Brain microvascular endothelial cell (primary cell): ENCODE results near the gene TNS3.

Source experiments
- DNase-seq: peaks from one replicate; pipeline ENCODE4 v3.0.0-alpha.2; 2020
- H3K27ac ChIP-seq: fragments of 250-450 bp; sonication (Bioruptor Pico); 2 replicates; pipeline ENCODE4 v1.5.1; 2020; ENCODE audit warnings: mild to moderate bottlenecking, moderate library complexity
- H3K27me3 ChIP-seq: fragments of 250-450 bp; sonication (Bioruptor Pico); replicated peaks from 2 replicates; pipeline ENCODE4 v1.5.1; 2020; ENCODE audit warnings: mild to moderate bottlenecking
- H3K36me3 ChIP-seq: fragments of 250-450 bp; sonication (Bioruptor Pico); replicated peaks from 2 replicates; pipeline ENCODE4 v1.5.1; 2020; ENCODE audit warnings: mild to moderate bottlenecking
- H3K4me3 ChIP-seq: 2 replicates; pipeline ENCODE4 v1.5.1; 2011; ENCODE audit warnings: low read depth, mild to moderate bottlenecking, control low read depth, low read length, moderate library complexity
- in situ Hi-C: cut with HindIII; loops from 2 replicates; pipeline ENCODE4 v1.10.0; 2017; ENCODE audit warnings: low sequenced_read_pairs, low pct_ligation_motif_present
- TF ChIP-seq, protein P1 (sequence below): IDR thresholded peaks from 2 replicates; pipeline ENCODE4 v1.5.1; 2011; ENCODE audit warnings: low read depth, mild to moderate bottlenecking, moderate library complexity, low read length, control low read depth, inconsistent platforms; ENCODE audit errors: missing control alignments

TNS3 gene

DNA sequence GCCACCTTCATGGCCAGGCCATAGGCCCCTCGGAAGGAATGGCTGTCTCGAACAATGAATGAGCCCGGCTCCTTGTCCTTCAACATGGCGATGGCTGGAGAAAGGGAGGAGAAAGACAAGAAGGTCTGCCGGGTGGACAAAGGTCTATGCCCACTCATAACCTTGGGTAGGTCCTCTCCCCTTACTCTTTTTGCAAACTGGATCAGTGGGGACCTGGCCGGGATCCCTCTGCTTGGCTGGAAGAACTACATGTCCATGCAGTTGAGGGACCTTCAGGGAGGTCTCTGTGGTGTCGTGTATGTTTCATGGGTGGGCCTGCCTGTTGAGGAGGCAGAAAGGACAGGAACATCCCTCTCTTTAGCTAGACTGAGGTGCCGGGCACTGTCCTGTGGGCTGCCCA lies 284.8 kb downstream of the TNS3 start:
- H3K27me3 ChIP-seq: no peaks in the 10 kb centered on the region
- no peak overlapping the region for H3K27ac ChIP-seq
- DNase-seq: no peak
- in situ Hi-C loops: no loop called here
- H3K36me3 ChIP-seq: peaks cover 30% of the 10 kb centered on the region
- TF ChIP-seq, protein P1, sequence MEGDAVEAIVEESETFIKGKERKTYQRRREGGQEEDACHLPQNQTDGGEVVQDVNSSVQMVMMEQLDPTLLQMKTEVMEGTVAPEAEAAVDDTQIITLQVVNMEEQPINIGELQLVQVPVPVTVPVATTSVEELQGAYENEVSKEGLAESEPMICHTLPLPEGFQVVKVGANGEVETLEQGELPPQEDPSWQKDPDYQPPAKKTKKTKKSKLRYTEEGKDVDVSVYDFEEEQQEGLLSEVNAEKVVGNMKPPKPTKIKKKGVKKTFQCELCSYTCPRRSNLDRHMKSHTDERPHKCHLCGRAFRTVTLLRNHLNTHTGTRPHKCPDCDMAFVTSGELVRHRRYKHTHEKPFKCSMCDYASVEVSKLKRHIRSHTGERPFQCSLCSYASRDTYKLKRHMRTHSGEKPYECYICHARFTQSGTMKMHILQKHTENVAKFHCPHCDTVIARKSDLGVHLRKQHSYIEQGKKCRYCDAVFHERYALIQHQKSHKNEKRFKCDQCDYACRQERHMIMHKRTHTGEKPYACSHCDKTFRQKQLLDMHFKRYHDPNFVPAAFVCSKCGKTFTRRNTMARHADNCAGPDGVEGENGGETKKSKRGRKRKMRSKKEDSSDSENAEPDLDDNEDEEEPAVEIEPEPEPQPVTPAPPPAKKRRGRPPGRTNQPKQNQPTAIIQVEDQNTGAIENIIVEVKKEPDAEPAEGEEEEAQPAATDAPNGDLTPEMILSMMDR: no peak
- no peak overlapping the region for H3K4me3 ChIP-seq

GRCh38 chr7:47295606-47296005 lies 286.3 kb downstream of the TNS3 start:
- no peaks in the 10 kb centered on the region for H3K27me3 ChIP-seq
- no peak overlapping the region for H3K27ac ChIP-seq
- in situ Hi-C loops: no loop called here
- TF ChIP-seq, protein P1: no peak
- DNase-seq: no peak
- peaks cover 31% of the 10 kb centered on the region for H3K36me3 ChIP-seq
- no peak overlapping the region for H3K4me3 ChIP-seq

DNA sequence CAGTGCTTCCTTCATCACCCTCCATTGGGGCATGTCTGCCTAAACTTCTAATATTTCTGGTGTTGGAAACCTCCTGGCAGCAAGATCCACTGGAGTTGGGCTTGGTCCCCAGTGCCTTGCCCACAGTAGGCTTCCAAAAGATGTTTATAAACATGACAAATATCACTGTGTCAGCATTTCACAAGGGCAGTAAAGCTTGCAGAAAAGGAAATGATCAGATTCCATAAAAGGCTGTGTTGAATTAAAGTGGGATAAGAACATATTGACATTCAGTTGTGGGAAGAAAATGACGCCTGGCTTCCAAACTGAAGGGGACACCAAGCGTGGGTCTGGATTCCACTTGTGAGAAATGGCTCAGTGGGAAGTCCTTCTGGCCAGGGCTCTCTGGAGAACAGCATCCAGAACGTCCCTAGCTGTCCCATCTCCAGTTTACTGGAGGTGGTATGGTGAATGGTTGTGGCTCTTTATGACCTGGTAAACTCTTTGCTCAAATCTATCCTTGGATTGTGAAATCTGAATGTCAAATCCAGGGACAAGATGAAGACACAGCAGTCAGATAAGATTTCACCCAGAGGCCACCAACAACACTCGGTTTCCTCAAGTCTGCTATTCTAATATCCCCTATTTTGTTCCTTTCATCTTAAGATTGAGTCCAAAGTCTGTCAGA lies 287.2 kb downstream of the TNS3 start:
- Histone ChIP-seq H3K4me3 (no peak overlapping the region), H3K36me3 (peaks cover 27% of the 10 kb centered on the region), H3K27me3 (no peaks in the 10 kb centered on the region), H3K27ac (no peak overlapping the region)
- TF ChIP-seq, protein P1: no peak
- in situ Hi-C loops: no loop called here
- DNase-seq: no peak

DNA sequence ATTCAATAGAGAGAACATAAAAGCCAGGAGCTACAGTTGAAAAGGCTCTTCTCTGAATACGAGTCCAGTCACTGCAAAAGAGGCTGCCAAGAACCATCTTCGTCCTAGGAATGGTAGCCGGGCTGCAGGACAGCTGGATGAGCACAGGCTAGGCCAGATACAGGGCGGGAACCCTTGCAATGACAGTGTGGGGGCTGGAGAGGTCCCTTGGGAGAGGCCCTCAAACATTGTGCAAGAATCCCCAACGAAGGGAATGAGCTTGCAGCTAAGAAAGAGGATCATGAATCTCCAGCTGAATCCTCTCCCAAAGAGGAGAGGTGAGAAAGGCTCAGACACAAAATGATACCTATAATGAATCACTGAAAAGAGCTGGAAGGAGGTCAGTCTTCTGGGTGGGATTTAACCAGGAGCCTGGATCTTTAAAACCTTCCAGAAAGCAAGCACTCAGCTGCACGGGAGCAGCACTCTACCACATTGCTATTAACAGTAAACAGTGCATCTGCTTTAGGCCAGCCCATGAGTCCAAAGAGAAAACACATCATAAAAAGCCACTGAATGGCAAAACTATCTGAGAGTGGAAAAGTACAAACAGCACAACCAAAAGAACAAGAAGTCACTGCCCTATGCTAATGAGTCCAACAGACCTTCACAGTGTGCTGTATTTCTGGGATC lies 287.9 kb downstream of the TNS3 start:
- TF ChIP-seq, protein P1: no peak
- Histone ChIP-seq H3K27me3 (no peaks in the 10 kb centered on the region), H3K27ac (no peak overlapping the region), H3K36me3 (peaks cover 29% of the 10 kb centered on the region), H3K4me3 (no peak overlapping the region)
- in situ Hi-C loops: no loop called here
- no peak for DNase-seq

- TF ChIP-seq, protein P1: no peak
- H3K4me3 ChIP-seq: no peak overlapping the region
- peak overlapping the region; percentile 95 for H3K27ac ChIP-seq
- in situ Hi-C loops: no loop called here
- H3K36me3 ChIP-seq: peaks cover 38% of the 10 kb centered on the region
- H3K27me3 ChIP-seq: no peaks in the 10 kb centered on the region
- DNase-seq: peak; percentile 17
Observed at GRCh38 chr7:47292832-47293309, 289.0 kb downstream of the TNS3 start.
